Keratinocyte (primary cell): ENCODE results near the gene USP9X.

ENCODE experiments used
- CTCF ChIP-seq, 3 experiments: IDR thresholded peaks in 1 of 3; conservative IDR thresholded peaks in 1 of 3; optimal IDR thresholded peaks in 1 of 3; 2 replicates in 2 of 3; 3 replicates in 1 of 3; pipeline versions ENCODE3 to v1.5.1; 2011; ENCODE audit warnings: low read length in 3 of 3, mild to moderate bottlenecking in 3 of 3, moderate library complexity in 2 of 3, control low read depth in 1 of 3, inconsistent platforms in 1 of 3; ENCODE audit not compliant: insufficient read depth in 2 of 3; ENCODE audit errors: extremely low read depth in 1 of 3
- EZH2 ChIP-seq: IDR thresholded peaks from one replicate; pipeline ENCODE4 v1.6.1; 2012; ENCODE audit warnings: inconsistent platforms, mild to moderate bottlenecking, low read length, moderate library complexity

DNA sequence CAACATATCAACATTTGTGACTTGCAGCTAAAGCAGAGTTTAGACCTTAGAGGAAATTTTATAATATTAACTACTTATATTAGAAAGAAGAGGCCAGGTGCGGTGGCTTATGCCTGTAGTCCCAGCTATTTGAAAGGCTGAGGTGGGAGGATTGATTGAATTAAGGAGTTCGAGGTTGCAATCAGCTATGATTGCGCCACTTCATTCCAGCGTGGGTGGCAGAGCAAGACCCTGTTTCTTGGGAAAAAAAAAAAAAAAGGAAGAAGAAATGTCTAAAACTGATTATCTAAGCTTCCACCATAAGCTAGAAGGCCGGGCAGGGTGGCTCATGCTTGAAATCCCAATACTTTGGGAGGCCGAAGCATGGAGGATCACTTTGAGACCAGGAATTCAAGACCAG, 42.0 kb upstream of the USP9X start:
- TF ChIP-seq CTCF (optimal IDR thresholded peaks at IDR 0.05 in 1 of 3, IDR thresholded peaks at IDR 0.05 in 1 of 3, conservative IDR thresholded peaks at IDR 0.05 in 1 of 3; ENCODE audit: extremely low read depth in 1 of 3, insufficient read depth in 2 of 3, low read length in 3 of 3) (no peak), EZH2 (no peak)
